SU-DHL-6 (cell line): ENCODE data around the gene ABLIM1.

Experiments used
- CTCF ChIP-seq: fragments of 200-600 bp; sonication (generic); IDR thresholded peaks from one replicate; pipeline ENCODE4 v1.5.1; 2017; ENCODE audit warnings: antibody characterized with exemption, mild to moderate bottlenecking, low read length, moderate library complexity; ENCODE audit not compliant: insufficient read depth, poor library complexity, severe bottlenecking
- EZH2phosphoT487 ChIP-seq: fragments of 200-600 bp; sonication (generic), shearing (Covaris generic); conservative IDR thresholded peaks from 2 replicates; pipeline ENCODE4 v1.6.1; 2018; ENCODE audit warnings: mild to moderate bottlenecking, antibody characterized with exemption, low read length, moderate library complexity, mixed read lengths

GRCh38 chr10:114551636-114551972 lies 106.5 kb downstream of the ABLIM1 start:
- TF ChIP-seq CTCF (no peak), EZH2phosphoT487 (no peak)
